GM12872 (cell line): ENCODE data around the gene ZNF853.

Source experiments
- TF ChIP-seq, protein P1 (sequence below): IDR thresholded peaks from 3 replicates; pipeline ENCODE4 v1.5.1; 2011; ENCODE audit warnings: low read depth, mild to moderate bottlenecking, low read length, moderate library complexity; ENCODE audit not compliant: insufficient read depth

The ZNF853 gene

DNA sequence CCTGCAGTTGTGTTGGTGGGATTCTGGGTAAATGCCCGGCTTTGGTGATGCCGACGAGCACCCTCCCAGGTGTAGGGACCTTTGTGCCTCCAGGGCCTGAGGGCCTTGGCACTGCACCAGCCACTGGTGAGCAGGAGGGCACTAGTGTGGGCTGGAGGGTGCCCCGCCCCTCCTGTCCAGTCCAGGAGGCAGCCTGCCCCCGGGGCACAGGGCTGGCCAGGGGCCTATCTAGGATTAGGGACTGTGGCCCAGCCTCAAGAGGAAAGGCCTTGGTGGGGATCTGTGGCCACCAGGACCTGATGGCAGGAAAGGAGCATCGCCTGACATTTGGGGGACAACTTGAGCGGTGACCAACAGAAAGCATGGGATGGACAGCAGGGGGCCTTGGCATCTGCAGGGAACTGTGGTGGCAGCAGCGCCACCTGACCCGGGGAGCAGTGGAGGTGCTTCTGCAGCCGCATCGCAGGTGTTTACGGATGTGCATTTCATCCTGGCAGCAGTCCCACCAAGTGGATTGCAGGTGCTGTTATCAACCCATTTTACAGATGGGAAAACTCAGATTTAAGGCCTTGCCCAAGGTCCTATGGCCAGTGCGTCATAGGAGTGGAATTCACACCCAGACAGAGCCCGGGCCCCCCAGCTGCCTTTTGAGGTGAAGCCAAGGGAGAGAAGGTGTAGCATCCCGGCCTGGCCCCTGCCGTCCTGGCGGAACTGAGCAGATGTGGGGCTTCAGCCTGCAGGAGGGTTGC lies 32.8 kb downstream of the ZNF853 start:
- TF ChIP-seq, protein P1, sequence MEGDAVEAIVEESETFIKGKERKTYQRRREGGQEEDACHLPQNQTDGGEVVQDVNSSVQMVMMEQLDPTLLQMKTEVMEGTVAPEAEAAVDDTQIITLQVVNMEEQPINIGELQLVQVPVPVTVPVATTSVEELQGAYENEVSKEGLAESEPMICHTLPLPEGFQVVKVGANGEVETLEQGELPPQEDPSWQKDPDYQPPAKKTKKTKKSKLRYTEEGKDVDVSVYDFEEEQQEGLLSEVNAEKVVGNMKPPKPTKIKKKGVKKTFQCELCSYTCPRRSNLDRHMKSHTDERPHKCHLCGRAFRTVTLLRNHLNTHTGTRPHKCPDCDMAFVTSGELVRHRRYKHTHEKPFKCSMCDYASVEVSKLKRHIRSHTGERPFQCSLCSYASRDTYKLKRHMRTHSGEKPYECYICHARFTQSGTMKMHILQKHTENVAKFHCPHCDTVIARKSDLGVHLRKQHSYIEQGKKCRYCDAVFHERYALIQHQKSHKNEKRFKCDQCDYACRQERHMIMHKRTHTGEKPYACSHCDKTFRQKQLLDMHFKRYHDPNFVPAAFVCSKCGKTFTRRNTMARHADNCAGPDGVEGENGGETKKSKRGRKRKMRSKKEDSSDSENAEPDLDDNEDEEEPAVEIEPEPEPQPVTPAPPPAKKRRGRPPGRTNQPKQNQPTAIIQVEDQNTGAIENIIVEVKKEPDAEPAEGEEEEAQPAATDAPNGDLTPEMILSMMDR = no peak

DNA sequence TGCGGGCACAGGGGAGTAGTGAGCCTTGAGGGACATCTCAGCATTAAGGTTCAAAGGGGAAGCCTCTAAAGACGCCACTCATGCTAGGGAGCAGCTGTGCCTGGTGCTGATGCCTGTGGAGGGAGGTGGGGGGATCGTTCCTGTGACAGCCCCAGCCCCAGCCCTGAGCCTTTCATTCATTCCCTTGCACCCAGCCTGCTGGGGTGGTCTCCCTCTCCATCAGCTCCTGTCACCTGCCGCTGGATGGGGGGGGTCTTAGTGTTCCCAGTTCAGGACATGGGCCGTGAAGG lies 33.4 kb downstream of the ZNF853 start:
- TF ChIP-seq, protein P1 = no peak

DNA sequence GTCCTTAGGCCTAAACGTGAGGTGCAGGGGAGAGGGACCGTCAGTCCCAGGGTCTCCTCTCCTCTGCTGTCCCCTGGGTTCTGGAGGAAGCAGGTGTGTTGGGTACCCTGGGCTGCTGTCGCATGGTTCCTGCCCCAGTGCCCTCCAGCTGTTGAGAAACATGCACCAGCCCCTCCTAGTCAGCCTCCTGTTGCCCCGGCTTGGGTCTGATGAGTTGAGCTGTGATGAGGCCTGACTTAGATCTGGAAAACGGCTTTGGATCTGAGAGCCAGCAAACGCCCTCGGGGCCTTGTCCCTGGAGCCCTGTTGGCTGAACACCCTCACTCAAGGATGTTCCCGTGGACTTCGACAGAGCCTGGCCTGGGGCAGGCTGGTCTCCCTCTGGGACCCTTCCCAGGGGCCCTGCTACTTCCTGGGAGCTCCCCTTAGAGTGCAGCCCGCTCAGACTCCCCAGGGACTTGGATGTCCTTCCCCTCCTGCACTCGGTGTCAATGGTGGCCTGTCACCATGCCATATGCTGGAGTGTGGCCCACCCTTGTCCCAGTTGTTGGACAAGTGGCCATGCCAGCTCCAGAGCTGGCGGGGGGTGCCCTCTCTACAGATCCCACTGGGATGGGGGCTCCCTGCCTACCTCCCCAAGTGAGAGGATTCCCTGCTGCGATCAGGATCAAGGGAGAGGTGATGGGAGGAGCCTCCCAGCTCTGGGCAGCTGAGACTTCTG lies 34.0 kb downstream of the ZNF853 start:
- TF ChIP-seq, protein P1 = no peak

DNA sequence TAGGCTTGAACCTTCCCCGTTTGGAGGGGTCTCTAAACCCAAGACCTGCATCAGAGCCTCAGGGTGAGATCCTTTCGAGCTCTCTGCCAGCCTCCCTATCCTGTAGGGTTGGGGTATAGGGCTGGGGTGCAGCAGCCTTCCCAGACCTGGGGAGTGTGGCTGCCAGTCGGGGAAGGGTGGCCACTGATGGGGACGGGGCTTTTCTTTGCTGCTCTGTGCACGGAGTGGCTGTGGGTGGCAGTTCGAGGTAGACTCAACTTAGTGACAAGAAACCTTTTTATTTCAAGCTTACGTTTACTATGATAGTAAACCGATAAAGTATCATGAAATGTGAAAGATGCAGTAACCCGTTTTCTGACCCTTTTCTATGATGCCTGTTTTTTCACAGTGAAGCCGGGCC lies 34.7 kb downstream of the ZNF853 start:
- TF ChIP-seq, protein P1 = no peak

DNA sequence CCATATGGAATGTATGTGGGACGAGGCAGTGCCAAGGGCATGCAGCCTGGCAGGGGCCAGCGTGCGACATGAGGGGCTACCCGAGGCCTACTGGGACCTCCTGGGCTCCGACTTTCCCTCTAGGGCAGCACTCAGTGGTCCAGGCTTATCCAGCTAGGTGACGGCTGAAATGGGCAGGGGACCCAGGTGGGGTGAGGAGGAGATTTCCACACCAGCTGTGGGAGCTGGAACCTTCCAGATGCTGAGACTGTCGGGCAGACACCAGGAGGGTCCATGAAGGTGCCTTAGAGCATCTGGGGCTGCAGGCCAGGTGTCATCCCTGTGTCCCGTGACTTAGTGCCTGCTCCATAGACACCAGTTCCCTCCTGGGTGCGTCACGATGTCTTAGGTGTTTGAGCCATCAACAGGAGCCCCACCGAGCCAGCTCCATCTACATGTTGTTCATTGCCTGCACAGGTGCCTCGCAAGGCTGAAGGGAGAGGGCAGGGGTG lies 35.2 kb downstream of the ZNF853 start:
- TF ChIP-seq, protein P1 = no peak

DNA sequence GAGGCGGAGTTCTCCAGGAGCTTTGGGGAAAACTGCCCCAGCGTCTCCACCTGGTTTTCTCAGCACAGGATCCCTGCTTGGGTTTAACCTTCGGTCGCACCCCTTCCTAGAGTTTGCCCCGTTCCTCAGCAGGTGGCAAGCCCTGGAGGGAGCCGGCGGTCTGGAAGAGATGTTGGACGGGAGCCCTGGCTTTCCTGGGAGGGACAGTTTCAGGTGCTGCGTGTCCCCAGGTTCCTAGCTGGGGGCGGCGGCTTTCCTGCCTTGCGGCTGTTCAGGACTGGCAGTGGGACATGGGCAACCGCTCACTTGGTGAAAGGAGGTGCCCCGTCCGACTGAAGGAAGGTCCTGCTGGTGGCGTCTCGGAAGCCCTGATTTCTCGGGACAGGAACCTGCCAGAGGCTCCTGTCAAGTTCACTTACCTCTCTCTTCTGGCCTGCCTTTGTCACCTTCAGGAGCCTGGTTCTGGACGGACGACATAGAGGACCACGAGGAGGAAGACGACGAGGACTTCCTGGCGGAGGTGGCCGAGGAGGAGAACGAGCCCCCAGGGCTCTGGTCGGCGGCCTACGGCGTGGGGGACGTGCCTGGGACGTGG lies 36.5 kb downstream of the ZNF853 start:
- TF ChIP-seq, protein P1 = no peak

DNA sequence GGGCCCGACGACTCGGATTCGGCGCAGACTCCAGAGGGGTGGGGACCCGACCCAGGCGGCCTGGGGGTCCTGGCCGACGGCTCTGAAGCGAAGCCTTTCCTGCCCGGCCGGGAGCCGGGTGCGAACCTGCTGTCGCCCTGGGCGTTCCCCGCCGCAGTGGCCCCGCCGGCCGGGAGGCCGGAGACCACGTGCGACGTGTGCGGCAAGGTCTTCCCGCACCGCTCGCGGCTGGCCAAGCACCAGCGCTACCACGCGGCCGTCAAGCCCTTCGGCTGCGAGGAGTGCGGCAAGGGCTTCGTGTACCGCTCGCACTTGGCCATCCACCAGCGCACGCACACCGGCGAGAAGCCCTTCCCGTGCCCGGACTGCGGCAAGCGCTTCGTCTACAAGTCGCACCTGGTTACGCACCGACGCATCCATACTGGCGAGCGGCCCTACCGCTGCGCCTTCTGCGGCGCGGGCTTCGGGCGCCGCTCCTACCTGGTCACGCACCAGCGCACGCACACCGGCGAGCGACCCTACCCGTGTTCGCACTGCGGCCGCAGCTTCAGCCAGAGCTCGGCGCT lies 37.1 kb downstream of the ZNF853 start:
- TF ChIP-seq, protein P1 = no peak
